ENCODE data around the gene RND2. TPM values are rescaled to one million over a fixed set of nuclear protein-coding genes. Genes with fewer than 3 reads are reported as not detected.

The RND2 gene
- polyA plus RNA-seq, 1 donor = 1.8 TPM

Other genes with a start within 250 kb of the RND2 start
- 16.9 TPM for gene WNK4, start 244.6 kb upstream of the RND2 start, polyA plus RNA-seq
- gene COA3, start 226.5 kb upstream of the RND2 start, polyA plus RNA-seq = 107 TPM
- 3.0 TPM for gene CNTD1, start 226.4 kb upstream of the RND2 start, polyA plus RNA-seq
- gene BECN1, start 200.9 kb upstream of the RND2 start, polyA plus RNA-seq = 77.9 TPM
- gene PSME3, start 191.8 kb upstream of the RND2 start, polyA plus RNA-seq = 71.4 TPM
- gene AOC2, start 180.7 kb upstream of the RND2 start, polyA plus RNA-seq = 1.2 TPM
- 14.8 TPM for gene AOC3, start 174.0 kb upstream of the RND2 start, polyA plus RNA-seq
- gene G6PC1, start 124.4 kb upstream of the RND2 start, polyA plus RNA-seq = 1.5 TPM
- 59.4 TPM for gene AARSD1, start 60.8 kb upstream of the RND2 start, polyA plus RNA-seq
- 3.4 TPM for gene PTGES3L, start 45.2 kb upstream of the RND2 start, polyA plus RNA-seq
- gene RUNDC1, start 44.7 kb upstream of the RND2 start, polyA plus RNA-seq = 14.2 TPM
- 2,151 TPM for gene RPL27, start 26.8 kb upstream of the RND2 start, polyA plus RNA-seq
- gene IFI35, start 18.4 kb upstream of the RND2 start, polyA plus RNA-seq = 45.7 TPM
- 148 TPM for gene VAT1, start 2.8 kb upstream of the RND2 start, polyA plus RNA-seq
- gene BRCA1, start 100.1 kb downstream of the RND2 start, polyA plus RNA-seq = 10.4 TPM
- 120 TPM for gene NBR1, start 146.0 kb downstream of the RND2 start, polyA plus RNA-seq
- gene TMEM106A, start 186.6 kb downstream of the RND2 start, polyA plus RNA-seq = 49.0 TPM
- 47.1 TPM for gene CCDC200, start 203.4 kb downstream of the RND2 start, polyA plus RNA-seq
- not detected for gene RNU2-1, start 208.7 kb downstream of the RND2 start, polyA plus RNA-seq